GM21619 (cell line): ENCODE measurements around the gene ASCC2.
"Not testable (repeated sequence)": the region's sequence is repeated elsewhere in the genome, so short reads cannot be mapped to it uniquely, and the experiment has no call there.

Experiments
- ATAC-seq: cut with Tn5 transposase; IDR thresholded peaks from one replicate; pipeline ENCODE4 v1.9.1; 2021; ENCODE audit not compliant: unreplicated experiment

ASCC2 gene, protein sequence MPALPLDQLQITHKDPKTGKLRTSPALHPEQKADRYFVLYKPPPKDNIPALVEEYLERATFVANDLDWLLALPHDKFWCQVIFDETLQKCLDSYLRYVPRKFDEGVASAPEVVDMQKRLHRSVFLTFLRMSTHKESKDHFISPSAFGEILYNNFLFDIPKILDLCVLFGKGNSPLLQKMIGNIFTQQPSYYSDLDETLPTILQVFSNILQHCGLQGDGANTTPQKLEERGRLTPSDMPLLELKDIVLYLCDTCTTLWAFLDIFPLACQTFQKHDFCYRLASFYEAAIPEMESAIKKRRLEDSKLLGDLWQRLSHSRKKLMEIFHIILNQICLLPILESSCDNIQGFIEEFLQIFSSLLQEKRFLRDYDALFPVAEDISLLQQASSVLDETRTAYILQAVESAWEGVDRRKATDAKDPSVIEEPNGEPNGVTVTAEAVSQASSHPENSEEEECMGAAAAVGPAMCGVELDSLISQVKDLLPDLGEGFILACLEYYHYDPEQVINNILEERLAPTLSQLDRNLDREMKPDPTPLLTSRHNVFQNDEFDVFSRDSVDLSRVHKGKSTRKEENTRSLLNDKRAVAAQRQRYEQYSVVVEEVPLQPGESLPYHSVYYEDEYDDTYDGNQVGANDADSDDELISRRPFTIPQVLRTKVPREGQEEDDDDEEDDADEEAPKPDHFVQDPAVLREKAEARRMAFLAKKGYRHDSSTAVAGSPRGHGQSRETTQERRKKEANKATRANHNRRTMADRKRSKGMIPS

DNA sequence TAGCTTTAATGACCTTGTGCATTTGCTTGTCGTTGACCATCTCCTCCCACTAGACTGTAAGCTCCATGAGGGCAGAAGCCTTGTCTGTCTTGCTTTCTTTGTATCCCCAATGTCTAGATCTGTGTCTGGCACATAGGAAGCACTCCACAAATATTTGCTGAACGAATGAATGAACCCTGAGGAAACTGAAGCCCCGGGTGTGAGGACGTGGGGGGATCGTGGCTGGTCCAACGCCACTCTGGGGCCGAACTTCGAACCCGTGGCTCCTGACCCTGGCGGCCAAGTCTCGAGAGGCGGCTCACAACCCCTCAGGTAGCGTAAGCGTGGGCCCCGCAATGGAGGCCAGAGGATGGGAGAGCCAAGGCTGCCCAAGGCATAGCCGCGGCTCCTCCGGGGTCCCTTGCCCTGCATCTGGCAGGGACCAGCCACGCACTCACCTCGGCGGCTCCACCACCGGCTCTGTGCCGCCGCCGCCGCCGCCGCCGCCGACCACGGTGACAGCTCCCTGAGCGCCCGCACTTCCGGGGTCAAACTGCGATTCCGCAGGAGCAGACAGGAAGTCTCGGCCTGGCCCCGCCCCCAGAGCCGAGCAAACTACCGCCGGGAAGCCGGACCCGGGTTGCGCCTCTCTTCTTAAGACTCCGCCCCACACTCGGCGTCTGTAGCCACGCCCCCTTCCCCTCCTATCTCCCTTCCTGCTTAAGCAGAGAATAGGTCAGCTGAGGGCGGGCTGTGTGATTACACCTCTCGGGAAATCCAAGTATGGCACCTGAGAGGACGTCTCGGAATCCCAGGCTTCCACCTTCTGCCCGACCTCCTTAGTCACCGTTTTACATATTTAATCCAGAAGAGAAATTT is at the start of gene ASCC2:
Gene ASCC2 (minus strand): TSS at position 534 of the 858 bp plus-strand sequence. CDS start 5,949 bp downstream, outside the sequence.
- peak; percentile 95 for ATAC-seq

DNA sequence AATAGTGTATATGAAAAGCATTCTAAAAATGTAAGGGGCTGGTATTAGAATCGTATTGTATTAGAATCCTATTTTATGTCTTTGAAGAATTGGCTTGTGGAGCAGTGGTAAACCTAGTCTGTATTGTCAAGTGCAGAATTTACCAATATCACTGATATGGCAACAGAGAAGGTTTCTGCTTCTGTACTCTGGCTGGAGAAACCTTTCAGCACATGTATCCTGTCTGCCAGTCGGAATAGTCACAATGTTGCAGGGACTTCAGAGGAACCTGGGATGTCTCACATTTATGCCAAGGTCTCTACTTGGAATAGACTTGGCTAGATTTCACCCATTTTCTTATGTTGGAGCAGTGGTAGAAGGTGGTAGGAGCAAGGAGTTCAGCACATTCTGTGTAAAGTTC is 49.3 kb upstream of the ASCC2 start:
- no peak for ATAC-seq

DNA sequence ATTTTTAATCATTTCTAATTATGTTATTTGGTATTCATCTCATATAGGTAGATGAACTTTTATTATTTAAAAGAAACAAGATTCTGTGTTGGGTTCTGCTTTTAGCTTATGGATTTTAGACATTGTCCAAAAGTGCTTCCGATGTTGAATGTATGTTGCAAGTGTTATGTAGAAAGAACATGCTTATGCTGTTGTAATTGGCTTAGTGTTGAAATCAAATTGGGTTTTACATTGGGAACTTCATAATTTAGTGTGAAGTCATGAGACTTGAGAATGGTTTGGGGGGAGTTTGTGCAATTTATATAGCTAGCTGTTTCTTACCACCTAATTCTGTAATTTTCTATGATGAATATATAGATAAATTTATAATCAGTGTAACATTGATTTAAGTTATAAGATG is 48.5 kb upstream of the ASCC2 start:
- ATAC-seq, result no peak

DNA sequence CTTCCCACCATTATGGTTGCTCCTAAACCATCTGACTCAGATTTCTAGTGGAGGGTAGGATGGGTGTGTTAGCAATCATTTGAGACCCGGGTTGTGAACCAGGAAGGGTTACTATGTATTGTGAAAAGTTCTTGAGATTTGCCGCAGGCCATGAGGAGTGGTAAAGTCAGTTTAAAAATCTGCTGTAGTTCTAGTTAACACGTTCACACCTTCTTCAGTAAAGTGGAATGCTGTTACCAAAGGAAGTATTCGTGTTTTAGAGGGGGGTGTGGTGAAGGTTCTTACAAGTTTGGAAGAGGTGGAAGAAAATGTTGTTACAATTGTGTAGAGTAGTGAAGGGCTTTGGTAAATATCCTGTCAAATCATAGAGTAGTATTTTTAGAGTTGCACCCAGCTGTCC is 47.5 kb upstream of the ASCC2 start:
- ATAC-seq, result no peak

DNA sequence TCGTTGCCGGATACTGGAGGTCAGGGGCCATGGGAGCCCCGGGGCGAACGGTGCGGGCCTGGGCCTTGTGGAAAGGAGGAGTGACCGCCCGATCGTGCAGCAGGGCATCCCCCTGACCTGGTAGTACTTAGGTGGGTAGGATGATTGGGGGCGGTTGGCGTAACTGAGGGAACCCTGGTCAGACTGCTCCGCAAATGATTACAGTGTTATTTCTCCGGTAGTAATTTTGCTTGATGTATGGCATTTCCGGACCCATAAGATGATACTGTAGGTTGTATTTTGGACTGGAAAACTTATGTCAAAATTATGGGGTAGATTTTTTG is 45.7 kb upstream of the ASCC2 start:
- no peak for ATAC-seq

DNA sequence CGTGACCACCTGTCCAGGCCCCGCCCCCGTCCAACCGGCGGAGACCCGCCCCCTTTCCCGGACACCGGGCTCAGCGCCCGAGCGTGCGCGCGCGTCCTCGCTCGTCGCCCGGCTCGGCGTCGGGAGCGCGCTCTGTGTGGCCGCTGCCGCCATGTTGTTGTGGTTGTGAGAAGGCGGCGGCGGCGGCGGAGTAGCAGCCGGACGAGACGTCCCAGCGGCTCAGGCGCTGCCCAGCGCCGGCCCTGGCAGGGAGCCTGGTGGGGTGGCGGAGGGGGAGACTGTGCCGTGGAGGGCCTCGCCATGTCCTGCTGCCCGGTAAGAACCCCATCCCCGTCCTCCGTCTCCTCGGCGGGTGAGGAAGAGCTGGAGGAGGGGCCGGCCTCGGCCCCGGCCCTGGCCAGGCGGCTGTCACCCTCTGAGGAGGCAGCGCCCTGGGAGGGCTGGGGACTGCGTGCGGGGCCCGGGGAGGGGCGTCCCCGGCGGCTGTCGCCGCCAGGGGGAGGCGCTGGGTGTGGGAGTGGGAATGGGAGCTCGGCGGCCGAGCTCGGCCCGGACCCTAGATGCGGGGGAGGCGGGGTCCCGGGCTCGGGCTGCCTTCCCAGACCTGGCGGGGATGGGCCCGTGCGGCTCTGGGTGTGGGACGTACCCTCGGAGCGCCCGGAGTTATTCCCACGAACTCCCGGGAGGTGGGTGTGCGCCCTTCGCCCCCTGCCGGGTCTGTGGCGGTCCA is 45.1 kb upstream of the ASCC2 start, which contains the start of gene MTMR3:
Gene MTMR3 (plus strand): TSS at position 130 of the 730 bp plus-strand sequence. CDS start 87,886 bp downstream, outside the sequence.
- ATAC-seq, result peak; percentile 68

DNA sequence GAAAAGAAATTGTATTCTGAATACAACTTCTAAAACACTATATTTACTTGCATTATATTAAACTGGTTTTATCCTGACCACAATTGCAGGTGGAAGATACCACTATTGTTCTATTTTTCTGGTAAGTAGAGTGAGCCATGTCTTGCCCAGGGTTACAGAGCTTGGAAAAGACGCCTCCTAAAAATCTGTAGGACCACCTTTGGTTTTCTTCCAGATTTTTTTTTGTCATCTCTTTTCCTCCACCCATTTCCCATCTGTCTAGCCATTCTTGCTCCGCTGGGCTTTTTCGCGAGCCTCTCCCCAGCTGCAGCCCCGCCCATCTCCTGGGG is 44.6 kb upstream of the ASCC2 start:
- ATAC-seq, result peak; percentile 49

DNA sequence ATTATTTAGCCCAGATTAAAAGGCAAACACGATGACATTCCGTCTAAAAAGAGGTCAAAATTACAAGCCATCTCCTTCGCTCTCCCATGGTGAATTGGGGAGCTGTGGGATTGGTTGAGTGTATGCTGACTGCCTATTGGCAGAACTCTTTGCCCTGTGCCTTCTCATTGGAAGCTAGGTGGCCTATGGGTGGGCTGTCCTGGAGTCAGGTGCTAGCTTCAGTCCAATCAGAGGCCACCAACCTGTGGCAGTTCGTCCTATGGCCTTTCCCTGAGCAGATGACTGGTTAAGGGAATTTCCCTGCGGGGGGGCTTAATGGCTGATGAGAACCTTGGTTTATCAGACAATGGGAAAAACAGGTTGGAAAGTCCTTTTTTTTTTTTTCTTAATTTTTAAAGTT is 41.7 kb upstream of the ASCC2 start:
- no peak for ATAC-seq

DNA sequence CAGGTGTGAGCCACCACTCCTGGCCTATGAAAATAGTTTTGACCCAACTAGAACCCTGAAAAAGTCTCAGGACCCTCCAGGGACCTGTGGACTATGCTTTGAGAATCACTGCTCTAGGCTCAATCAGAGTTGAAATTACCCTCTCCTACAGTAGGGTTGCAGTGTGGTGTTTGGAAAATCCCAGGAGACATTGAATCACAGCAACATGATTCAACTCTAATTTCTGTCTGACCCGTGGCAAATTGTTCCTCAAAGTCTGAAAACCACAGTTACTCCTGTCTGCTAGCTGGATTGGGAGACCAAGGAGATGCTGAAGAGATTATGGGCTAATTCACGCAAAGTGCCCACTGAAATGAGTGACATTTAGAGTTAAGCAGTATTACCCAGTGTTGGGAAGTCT is 39.5 kb upstream of the ASCC2 start:
- no peak for ATAC-seq

DNA sequence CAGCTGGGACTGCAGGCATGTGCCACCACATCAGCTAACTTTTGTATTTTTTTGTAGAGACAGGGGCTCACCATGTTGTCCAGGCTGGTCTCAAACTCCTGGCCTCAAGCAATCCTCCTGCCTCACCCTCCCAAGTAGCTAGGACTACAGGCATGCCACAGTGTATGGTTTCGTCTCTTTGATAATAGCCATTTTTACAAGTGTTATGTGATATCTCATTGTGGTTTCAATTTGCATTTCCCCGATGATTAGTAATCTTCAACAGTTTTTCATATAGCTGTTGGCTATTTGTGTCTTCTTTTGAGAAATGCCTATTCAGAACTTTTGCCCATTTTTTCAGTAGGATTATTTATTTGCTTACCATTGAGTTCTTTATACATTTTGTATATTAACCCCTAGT is 35.9 kb upstream of the ASCC2 start:
- no peak for ATAC-seq

DNA sequence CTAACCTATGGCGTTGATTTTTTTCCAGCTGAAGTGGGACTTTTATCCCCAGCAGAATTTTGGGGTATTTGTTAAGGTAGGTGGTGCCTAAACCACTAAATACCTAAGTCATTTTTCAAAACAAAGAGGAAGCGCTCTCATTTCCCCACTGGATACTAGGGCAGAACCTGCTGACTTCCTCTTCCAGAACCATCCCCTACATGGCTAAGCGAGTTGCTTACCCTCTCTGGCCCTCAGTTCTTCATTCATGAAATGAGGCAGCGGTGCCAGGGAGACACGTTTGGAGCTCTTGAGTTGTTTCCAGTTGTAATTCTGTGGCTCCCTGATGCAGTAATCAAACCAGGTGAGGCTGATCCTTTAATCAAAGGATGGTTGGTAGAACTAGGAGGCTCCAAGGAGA is 34.9 kb upstream of the ASCC2 start:
- no peak for ATAC-seq

DNA sequence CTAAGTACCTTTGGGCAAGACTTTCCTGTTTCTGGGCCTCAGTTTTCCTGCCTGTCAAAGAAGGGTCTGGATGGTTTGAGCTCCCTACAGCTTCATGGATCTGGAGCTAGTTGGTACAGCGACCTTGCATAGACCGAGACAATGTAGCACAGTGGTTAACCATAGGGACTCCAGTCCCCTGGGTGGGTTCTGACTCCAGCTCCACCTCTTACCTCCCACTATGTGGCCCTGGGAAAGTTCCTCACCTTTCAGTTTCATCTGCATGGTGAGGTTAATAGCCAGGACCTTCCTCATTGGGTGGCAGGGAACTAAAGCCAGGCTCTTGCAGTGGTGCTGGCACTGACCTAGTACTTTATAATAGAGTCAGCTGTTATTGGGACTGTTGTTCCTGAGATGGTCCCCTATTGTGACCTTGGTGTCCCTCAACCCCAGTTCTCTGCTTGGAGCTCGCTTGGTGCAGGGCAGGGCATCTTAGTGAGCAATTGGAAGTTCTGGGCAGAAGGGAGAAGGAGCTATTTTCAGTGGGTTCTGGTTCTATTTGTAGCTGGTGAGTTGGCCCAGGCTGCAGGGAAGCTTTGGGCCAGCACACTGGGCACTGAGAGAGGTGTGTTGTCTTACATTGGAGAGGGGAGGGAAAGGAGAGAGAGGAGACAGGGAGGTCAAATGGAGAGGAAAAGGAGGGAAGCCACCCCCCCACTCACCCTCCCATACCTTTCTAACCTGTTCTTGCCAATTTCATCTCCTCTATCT is 34.2 kb upstream of the ASCC2 start:
- ATAC-seq, result no peak

DNA sequence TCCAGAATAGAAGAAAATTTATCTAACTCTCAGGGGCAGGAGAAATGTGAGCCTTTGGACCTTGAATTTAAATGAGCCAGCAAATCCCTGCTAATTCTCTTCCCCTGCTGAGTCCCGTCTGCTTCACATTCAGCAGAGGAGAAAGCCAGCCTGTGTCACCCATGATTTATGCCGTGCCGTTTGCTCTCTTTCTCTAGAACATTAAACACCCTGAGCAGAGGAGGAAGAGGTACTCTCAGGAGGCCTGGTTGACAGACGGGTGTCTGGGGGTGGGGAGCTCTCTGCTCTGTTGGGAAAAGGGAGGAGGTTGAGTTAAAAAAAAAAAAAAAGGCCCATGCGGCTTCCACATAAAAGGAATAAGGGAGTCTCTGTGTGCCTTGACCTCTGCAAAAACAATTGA is 33.6 kb upstream of the ASCC2 start:
- ATAC-seq, result no peak

DNA sequence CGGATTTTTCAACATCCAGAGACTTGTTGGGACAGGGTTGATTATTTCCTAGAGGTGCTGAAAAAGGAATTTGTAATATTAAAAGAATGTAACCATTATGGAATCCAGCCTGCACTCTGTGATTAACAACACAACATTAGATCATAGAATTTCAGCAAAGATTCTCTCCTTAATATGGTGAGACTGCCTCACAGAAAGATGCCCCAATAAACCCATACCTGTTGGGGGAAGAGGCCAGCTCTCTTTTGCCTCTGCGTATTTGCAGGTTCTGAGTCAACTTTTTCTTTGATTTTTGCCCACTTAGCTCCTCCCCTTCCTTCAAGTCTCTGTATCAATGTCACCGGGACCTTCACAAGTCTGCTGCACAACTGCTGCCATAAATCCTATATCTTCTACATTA is 32.5 kb upstream of the ASCC2 start:
- ATAC-seq, result no peak

DNA sequence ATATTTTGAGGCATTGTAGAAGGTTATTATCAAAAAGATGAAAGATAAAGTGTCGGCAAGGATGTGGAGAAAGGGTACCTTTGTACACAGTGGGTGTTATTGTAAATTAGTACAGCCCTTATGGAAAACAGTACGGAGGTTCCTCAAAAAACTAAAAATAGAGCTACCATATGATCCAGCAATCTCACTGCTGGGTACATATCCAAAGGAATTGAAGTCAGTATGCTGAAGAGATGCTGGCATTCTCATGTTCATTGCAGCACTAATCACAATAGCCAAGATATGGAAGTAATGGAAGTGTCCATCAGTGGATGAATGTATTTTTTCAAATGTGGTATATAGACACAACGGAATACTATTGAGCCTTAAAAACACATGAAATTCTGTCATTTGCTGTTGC is 29.8 kb upstream of the ASCC2 start:
- no peak for ATAC-seq

DNA sequence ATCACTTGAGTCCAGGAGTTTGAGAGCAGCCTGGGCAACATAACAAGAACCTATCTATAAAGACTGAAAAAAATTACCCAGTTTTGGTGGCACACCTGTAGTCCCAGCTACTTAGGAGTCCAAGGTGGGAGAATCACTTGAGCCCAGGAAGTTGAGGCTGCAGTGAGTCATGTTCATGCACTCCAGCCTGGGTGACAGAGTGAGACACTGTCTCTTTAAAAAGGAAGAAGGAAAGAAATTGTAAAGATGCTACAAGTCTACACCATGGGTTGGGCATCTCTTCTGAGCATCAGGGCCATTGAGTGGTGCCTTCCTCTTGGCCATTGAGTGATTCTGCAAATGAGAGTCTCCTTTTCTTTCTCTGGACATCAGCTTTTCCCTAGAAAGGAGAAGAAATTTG is 29.2 kb upstream of the ASCC2 start:
- ATAC-seq, result no peak

DNA sequence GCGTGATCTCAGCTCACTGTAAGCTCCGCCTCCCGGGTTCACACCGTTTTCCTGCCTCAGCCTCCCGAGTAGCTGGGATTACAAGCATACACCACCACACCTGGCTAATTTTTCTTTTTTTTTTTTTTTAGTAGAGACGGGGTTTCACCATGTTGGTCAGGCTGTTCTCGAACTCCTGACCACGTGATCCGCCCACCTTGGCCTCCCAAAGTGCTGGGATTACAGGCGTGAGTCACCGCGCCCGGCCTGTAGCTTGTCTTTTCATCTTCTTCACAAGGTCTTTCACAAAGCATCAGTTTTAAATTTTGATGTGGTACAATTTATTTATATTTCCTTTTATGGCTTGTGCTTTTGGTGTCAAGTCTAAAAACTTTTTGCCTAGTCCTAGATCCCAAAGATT is 27.5 kb upstream of the ASCC2 start:
- ATAC-seq, result not testable (repeated sequence)

DNA sequence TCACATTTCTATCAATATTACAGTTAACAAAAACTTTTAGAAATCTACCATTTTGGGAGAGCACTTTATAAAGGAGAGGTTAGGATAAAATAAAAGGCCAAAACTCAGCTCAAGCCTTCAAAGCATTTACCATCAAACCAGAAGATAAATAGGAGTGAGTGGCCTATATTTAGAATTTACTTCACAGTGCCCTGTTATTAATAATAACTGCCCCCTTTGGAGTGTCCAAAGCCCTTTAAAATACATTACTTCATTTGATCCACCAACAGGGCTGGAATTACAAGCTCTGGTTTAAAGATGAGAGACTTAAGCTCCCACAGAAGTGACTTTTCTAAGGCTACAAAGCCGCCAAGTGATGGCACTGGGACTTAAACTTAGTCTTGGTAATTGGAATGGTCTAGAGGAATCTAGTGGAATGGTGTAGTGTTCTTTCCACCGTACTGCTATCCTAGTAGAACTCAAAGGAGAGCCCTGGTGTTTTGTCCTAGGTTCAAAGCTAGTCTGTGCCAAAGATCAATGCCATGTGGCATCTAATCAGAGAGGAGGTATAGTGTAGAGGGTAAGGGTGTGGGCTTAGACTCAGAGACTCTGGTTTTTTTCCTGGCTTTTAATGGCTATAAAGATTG is 23.7 kb upstream of the ASCC2 start:
- ATAC-seq, result no peak

DNA sequence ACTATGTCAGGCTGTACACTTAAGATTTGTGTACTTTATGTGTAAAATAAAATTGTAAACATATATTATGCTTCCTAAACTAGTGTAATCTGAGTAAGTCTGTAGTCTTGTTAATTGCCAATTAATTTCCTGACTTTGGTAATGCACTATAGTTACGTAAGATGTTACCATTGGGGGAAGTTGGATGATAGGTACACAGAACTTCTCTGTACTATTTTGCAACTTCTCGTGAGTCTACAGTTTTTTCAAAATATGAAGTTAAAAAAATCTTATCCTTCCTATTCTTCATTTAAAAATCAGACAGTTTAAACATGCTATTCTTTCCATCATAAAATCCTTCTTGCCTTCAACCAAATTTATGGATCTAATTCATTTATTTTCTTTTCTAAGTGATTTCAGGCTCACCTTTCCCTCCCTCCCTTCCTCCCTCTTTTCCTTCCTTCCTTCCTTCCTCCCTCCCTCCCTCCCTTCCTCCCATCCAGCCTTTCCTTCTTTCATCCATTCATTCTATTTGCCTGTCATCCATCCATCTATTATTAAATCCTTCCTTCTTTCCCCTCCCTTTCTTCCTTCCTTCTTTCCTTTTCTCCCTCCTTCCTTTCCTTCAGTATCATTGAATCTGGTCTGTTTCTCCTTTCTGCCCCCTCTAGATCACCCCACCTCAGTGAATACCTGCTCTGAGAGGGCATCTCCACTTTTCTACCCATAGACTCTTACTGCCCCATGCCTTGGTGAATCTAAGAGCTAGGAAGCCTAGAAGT is 22.1 kb upstream of the ASCC2 start:
- ATAC-seq, result no peak
